Measurements from ENCODE around the gene KCNG4.
"Not testable (repeated sequence)": the region's sequence is repeated elsewhere in the genome, so short reads cannot be mapped to it uniquely, and the experiment has no call there.

KCNG4 gene

DNA sequence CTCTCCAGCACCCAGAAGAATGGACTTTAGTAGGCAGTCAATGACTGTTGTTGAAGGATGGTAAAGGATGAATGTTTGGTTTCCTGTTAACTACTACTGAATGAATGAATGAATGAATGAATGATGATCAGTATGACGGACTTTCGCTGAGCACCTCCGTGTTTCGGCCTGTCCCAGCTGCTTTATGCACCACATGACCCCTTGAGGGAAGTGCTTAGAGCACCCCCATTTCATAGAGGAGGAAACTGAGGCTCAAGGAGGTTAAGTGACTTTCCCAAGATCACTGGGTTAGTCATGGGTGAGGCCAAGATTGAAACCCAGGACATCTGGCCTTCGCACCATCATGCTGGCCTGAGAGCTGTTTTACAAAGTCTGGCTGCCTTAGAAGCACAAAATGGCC is 6.8 kb downstream of the KCNG4 start:
- no peak for DNase-seq

DNA sequence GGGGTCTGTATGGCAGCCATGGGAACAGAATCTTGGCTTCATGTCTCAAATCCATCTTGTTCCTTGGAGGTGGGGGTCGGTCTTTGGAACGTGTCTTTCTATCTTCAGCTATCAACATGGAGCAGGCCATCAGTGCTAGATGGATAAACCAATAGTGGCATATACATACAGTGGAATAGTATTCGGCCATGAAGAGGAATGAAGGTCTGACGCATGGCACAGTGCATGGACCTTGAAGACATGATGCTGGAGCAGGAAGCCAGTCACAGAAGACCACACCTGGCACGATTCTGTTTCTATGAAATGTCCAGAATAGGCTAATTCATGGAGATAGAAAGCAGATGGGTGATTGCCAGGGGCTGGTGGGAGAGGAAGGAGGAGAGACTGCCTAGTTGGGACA is 7.8 kb downstream of the KCNG4 start:
- DNase-seq, result no peak

DNA sequence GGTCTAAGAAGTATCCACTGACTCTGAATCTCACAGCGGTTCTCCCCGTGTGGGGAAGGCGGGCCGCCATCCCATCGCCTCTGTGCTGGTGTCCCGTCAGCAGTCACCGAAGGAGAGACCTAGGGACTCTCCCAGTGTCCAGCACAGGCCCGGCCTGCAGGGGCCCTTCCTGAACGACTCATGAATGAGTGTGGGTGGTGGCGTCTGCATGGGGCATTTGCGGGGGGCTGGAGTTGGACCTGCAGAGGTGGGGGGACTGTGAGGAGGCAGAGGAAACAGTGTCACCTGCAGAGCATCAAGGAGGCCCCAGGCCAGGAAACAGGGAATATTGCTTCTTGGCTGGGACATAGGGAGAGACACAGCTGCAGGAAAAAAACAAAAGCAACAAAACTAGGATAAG is 10.3 kb downstream of the KCNG4 start:
- DNase-seq, result no peak

DNA sequence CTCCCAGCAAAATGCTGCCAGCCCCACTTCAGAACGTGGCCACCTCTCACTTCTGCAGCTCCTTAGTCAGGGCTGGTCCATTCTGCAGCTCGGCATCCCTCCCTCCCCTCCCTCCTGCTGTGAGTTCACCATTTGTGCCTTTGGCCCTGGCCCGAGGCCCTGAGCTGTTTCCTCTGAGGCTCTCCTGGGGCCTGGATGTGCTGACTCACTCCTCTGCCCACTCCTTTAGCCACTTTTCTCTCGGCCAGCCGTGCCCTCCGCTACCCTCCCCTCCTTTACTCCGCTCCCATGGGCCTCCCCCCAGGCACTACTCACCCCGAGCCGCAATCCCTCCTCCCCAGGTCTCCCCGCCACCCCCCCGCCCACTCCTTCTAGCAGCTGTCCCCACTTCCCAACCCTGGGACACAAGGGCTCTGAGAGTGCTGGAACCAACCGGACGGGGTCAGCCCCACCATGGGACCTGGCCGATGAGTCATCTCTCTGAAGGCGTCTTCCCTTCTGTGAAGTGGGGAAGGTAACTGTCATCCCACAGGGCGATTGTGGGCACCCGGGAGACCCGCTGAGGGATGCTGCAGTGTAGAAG is 11.5 kb downstream of the KCNG4 start:
- DNase-seq, result no peak

DNA sequence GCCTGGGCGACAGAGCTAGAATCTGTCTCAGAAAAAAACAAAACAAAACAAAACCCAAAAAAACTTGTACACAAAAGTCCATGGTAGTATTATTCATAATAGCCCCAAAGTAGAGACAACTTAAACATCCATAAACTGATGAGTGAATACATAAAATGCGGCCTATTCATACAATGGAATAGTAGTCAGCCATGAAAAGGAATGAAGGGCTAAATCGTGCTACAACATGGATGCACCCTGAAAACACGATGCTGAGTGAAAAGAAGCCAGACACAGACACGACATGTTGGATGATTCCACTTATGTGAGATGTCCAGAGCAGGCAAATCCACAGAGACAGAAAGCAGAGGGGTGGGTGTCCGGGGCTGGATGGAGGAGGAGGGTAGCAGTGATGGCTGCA is 12.3 kb downstream of the KCNG4 start:
- DNase-seq, result no peak

DNA sequence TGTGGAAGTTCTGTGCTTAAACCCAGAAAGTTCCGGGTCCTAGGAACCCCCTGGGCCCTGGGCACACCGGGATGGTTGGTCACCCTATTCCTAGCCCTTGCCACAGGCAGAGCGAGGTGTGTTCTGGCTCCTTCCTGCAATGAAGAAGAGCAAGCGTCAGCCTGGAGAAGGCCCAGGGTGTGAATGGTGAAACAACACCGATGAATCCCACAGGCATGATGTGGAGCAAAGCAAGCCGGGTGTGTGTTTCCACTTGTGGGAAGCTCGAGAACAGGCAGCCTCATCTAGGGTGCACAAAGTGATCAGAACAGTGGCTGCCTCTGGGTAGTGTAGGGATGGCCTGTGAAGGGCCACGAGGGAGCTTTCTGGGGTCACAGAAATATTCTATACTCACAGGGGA is 13.8 kb downstream of the KCNG4 start:
- DNase-seq, result no peak

DNA sequence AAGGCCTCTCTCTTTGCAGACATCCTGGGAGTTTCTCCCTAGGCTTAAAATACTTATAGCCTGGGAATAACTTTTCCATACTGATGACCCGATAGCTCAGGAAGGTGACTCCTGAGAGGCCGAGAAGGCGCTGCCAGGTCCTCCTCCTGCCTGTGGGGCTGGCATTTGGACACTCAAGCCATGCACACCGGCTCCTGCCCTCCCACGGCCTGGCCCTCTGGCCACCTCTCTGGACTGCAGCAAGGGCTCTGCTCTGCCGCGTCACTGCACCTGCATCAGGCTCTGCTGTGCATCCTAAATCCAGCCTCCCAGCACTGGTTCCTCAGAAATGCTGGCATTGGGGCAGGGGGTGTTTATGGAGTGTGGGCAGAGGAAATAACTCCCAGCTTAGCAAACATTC is 14.2 kb downstream of the KCNG4 start:
- no peak for DNase-seq

DNA sequence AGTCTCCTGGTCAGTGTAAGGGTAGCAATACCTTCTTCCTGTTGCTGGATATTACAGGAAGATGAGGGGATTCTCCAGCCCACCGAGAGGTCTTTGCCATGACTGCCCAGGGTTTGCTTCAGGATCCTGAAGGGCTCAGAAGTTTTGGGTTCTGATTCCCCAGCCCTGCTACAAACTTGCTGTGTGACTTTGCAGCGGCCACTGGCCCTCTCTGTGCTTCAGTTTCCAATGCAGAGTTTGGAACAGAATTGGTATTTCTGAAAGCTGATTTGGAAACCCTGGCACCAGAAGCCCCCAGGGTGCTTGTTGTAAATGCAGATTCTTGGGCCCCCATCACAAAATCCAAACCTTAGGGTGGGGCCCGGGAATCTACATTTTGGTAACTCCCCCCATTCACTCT is 14.7 kb downstream of the KCNG4 start:
- no peak for DNase-seq

DNA sequence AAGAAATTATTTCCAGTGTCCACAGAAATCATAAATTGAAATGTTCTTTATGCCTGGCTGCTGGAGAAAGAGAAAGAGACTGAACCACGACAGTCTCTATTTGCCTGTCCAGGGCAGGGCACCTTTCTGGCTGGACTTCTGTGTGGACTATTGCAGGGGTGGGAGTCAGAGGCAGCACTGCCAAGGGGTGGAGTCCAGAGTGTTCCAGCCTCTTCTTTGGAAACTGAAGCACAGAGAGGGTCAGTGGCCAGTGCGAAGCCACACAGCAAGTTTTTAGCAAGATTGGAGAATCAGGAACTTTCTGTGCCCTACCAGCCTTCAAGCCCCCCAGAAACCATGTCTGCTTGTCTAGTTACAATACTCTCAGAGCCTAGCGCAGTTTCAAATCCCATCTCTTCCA is 15.3 kb downstream of the KCNG4 start:
- no peak for DNase-seq

DNA sequence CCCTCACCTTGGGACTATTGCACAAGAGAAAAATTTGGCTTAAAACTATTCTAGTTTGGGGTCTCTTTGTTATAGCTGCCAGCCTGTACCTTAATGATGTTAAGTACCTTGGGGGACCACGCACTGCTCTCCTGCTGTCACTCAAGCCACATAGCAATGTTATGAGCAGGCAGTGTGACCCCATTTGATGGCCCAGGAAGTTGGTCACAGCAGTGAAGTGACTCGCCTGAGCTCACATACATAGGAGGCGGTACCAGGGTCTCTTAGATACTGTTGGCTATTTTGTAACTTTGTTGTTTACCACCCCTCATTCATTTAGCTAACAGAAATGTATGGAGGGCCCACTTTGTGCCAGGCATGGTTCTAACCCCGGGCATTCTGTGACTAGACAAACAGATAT is 16.4 kb downstream of the KCNG4 start:
- no peak for DNase-seq

DNA sequence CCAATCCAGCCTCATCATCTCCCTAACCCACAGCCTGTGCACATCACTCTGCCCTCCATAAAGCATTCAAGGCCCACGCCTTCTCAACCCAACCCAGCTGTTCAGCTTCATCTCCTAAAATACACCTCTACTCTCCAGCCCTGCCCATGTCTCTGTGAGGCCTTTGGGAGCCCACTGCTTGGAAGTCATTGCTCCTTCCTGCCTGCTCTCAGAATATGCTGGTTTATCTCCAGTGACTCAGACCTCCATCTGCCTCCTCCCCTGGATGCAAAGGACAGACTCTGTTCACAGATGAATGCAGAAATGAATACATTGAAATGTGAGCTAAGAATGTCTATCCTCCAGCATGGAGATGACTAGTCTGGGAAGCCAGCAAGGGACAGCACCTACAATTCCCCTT is 19.0 kb downstream of the KCNG4 start:
- no peak for DNase-seq

DNA sequence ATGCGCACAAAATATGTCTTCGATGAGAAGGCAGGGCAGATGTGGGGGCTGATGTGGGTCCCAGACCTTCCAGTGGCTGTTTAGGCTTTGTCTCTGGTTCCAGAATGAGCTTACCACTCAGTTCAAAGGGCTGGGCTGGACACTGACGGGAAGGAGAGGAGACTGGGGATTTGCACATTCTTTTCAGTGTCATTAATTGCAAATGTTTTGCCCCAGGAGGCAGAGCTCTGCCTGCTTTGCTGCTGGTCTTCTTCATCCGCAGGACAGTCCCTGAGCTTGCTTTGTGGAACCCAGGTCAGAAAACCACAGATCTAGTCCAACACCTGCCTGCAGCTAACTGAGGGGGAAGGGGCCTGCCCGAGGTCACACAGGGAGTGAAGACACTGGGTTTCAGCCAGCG is 20.9 kb downstream of the KCNG4 start:
- no peak for DNase-seq

DNA sequence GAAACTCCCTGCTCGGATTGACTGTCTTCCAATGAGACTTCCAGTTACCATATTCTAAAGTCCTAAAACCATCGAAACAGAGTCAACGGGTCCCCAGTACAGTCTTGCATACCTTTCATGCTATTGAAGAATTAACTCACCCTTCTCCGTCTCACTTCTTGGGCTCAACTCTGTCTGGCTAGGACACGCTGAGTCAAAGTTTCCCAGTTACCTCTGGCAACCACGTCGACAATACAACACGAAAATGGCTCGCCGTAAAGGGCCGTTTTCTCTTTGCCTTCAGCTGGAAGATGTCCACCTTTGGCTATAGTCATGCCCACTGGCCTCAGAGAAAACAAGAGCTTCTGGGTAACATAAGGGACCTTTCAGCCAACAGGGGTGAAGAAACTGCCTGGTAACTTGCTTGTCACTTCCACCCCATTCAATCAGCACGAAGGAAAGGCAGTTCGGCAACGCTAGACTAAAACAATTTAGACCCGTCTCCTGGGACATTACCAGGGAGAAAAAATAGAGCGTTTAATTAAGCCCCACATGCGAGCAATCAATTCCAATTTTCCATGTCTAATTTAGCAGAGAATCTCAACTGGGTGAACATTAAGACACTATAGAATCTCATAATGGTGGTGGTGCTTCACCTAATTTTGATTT is 21.5 kb downstream of the KCNG4 start:
- no peak for DNase-seq

DNA sequence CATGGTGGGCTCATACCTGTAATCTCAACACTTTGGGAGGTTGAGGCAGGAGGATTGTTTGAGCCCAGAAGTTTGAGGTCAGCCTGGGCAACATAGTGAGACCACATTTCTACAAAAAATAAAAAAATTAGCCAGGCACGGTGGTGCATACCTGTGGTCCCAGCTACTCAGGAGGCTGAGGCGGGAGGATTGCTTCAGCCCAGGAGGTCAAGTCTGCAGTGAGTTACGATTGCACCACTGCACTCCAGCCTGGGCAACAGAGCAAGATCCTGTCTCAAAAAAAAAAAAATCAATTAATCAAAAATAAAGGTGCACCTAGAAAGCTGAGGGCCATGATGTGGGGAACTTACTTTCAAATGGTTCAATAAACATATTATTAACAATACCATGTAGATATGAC is 23.7 kb downstream of the KCNG4 start:
- DNase-seq, result not testable (repeated sequence)

DNA sequence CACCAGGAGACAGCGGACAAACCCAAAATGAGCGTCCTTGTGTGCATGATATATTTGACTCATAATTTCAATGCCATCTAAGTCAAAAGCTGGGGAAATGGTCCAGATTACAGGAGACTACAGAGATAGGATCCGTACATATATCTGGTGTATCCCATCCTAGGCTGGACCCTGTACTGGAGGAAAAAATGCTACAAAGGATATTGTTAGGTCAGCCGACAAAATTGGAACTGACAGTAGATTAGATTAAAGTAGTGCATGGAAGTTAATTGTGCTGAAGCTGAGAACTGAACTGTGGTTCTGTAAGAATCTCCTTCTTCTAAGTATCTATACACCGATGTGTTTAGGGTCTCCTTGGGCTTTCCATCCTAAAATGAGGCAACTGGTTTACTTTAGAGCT is 24.3 kb downstream of the KCNG4 start:
- no peak for DNase-seq

DNA sequence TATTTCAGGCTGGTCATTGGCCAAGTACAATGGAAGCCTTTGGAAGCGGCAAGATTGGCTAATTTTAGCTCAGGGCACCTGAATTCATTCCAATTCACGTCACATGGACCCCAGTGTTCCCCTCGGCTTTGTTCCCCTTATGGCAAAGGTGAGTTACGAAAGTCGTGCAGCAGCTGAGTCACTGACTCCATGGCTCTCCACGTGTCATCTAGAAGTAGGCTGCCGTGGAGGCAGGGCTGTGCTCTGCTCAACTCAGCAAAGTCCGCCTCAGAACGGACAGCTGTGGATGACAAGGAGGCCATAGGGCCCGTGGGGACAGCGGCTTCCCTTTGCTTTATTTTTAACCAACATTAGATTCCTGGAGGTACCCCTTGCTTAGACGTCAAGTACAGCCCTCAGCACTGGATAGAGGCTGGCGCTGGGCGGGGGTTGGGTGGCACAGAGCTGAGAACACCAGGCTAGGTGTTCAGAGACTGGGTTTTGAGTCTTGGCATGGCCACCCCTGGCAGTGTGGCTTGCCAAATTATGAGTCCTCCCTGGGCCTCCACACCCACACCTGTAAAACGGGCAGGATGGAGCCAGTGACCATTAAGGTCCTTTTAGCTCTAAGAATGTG is 25.3 kb downstream of the KCNG4 start:
- DNase-seq, result no peak

DNA sequence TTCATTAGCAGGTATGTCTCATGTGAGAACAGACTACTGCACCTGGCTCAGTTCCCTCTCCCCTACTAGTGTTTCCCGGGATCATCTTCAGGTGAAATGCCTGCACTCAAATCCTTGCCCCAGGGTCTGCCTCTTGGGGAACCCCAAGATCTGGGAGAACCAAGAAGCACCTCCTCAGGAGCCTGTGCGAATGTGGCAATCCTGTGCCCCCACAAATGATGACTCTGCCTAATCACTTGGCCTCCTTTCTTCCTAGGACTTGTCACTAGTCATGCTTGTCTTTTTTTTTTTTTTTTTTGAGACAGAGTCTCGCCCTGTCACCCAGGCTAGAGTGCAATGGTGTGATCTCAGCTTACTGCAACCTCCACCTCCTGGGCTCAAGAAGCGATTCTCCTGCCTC is 27.2 kb downstream of the KCNG4 start:
- DNase-seq, result no peak

DNA sequence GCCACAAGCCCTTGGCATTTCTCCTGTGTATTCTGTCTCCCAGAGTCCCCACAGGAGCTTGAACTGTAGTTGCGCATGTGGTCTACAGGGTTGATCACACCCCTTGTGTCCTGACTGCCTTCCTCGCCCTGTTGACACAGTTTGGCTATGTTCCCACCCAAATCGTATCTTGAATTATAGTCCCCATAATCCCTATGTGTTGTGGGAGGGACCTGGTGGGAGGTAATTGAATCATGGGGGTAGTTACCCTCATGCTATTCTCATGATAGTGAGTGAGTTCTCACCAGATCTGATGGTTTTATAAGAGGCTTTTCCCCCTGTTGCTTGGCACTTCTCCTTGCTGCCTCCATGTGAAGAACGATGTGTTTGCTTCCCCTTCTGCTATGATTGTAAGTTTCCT is 27.7 kb downstream of the KCNG4 start:
- DNase-seq, result no peak

DNA sequence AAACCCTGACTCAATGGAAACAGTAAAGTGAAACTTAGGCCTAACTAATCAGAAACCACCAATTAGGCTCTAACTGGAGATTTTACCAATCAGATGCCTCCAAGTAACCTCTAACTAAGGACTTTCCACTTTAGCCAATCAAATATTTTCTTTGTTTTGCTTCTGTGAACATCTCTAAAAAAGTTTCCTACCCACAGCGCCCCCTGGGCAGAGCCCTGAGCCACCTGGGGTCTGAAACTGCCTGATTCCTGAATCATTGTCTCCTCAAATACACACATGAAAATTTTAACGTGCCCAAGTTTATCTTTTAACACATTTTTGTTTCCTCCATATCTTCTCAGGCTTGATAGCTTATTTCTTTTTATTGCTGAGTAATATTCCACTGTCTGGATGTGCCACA is 29.8 kb downstream of the KCNG4 start:
- DNase-seq, result no peak

DNA sequence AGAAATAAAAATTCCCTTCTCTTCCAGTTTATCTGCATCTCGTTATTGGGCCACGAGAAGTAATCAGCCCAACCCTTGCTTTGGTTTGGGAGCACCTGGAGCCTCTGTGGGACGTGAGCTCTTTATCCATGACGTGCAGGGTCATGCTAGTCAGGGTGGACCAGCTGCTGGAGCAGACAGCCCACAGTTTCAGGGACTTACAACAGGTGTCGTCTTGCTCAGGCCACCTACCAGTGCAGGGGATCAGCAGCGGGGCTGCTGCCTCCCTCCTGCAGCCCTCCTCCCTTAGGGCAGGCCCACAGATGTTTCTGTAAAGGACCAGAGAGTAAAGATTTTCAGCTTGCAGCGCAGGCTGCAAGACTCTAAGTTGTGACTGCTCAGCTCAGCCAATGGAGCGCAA is 31.9 kb downstream of the KCNG4 start:
- no peak for DNase-seq

DNA sequence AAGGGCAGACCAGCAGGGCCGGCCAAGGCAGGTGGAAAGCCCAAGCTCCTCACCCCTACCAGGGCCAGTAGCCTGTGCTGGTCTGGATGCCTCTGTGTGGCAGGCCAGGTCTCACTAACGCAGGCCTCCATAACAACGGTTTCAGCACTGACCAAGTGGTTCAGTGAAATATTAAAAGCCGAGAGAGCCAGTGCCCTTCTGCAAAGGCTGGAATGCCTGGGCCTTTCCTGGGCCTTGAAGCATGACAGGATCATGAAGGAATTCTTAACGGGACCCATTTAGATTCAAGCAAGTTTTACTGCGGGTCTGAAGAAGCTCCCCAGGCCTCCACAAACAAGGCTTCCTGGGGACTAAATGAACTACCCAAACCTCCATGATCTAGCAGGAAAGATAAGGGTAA is 32.6 kb downstream of the KCNG4 start:
- no peak for DNase-seq

DNA sequence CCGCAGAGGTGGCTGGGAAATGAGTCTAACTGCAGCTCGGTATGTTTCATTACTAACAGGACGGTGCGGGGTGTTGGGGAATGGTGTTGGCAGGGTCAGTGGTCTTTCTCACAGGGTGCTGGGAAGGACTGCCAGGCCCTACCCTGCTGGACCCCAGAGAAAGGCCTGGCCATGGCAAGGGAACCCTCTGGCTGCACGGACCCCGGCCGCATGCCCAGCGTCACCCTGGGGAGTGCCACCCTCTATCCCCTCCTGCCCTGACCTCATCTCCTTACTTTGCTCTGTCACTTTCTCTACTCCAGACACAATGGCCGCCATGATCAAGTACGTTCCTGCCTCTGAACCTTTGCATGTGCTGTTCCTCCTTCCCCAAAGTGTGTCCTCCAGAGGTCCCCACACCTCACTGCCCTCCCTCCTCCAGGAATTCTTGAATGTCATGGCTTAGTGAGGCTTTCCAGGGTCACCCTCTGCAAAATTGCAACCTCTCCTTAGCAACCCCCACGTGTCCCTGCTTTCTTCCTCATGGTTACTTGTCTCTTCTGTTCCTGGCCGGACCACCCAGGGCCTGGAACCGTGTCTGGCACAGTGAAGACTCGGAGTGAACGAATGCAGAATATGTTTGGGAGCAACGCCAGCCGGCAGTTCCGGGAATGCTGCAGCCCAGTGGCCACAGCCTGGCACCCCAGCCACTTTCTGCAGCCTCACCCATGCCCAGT is 33.7 kb downstream of the KCNG4 start:
- DNase-seq, result no peak

DNA sequence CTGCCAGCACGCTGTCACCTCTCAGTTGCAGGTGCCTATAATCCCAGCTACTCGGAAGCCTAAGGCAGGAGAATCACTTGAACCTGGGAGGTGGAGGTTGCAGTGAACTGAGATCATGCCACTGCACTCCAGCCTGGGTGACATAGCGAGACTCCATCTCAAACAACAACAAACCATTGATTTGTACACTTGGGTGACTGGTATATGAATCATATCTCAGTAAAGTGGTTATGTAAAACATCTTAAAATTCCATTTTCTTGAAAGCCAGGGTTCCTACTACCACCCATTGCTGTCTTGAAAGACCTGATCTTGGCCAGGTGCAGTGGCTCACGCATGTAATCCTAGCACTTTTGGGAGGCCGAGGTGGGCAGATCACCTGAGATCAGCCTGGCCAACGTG is 34.7 kb downstream of the KCNG4 start:
- DNase-seq, result not testable (repeated sequence)

DNA sequence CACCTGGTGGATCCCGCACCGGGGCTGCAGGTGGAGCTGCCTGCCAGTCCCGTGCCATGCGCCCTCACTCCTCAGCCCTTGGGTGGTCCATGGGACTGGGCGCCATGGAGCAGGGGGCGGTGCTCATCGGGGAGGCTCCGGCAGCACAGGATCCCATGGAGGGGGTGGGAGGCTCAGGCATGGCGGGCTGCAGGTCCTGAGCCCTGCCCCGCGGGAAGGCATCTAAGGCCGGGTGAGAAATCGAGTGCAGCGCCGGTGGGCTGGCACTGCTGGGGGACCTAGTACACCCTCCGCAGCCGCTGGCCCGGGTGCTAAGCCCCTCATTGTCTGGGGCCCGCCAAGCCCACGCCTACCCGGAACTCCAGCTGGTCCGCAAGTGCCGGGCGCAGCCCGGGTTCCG is 35.3 kb downstream of the KCNG4 start:
- not testable (repeated sequence) for DNase-seq

Data from CD4-positive, alpha-beta T cell treated with Interleukin-12 subunit alpha and Interleukin-12 subunit beta, for 1 hour (primary cell).